SK-N-MC (cell line): ENCODE results near the gene GSE1.

Experiments used
- EZH2 ChIP-seq: fragments of 200-600 bp; sonication (generic); IDR thresholded peaks from one replicate; pipeline ENCODE4 v1.6.1; 2017; ENCODE audit warnings: antibody characterized with exemption
- FOXP2 ChIP-seq: optimal IDR thresholded peaks from 2 replicates; pipeline ENCODE3; 2011; ENCODE audit warnings: mild to moderate bottlenecking, moderate library complexity; ENCODE audit not compliant: insufficient read depth; ENCODE audit errors: extremely low read length, control extremely low read depth
- POLR2AphosphoS5 ChIP-seq: IDR thresholded peaks from 2 replicates; pipeline ENCODE4 v1.6.1; 2012; ENCODE audit warnings: mild to moderate bottlenecking, low read depth, low read length, borderline replicate concordance

DNA sequence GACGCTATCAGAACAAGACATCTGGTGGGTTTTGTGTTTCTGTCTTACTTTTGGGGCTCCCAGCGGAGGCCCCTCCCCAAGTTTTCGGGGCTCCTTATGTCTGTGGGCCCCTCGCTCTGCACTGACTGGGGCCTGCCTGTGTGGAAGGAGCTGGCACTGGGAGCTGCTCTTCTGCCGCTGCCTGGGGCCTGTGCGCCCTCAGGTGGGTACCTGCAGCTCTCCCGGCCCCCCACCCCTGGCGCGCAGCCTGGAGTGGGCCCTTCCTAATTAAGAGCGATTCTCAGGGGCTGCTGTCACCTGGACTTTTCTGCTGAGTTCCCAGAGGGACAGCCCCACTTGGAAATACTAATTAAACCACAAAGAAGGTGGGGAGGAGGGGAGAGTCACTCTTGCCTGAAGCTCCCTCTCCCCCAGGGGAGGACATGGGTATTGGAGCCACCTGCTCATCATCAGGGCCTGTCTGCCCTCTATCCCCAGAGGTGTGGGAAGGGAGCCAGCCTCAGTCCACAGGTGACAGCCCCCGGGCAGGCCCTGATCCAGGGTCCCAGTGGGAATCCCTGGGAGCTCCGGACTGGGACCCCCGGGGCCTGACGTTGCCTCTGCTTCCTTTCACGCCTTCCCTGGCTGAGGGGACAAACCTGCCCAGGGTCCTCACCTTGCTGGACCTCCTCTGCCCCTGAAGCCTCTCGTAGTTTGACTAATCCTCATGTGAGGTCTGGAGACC lies 36.5 kb downstream of the GSE1 start:
- no peak for TF ChIP-seq POLR2AphosphoS5
- no peak for TF ChIP-seq EZH2
- TF ChIP-seq FOXP2: no peak
